ENCODE results near the gene ADGRG6.

The ADGRG6 gene

DNA sequence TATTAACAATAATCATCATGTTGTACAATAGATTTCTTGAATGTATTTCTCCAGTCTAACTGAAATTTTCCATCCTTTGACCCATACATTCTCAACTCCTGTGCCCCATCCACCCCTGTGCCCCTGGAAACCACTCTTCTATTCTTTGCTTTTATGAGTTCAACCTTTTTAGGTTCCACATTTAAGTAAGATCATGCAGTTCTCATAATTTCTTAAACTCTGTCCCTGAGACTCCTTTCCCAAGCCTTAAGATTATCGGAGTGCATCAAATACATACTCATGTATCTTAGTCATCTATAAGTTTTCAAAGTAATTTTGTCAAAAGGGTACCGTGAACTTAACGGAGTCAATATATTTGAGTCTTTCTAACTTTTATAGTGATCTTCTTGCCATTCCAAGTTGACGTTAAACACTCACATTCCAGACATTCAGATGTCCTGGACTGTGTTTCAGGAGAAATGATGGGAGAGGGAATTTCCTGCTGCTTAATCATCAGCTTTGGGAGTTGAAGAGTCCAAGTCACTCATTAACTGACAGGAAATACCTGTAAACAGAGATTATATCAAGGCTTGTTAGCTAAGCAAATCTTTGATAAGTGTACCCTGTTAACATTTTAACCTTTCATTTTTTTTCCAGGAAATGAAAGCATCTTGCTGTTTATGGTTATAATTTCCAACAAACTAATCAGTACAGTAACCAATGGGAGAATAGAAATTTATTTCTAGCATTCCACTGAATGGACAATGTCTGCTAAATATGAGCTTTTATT is 73.3 kb downstream of the ADGRG6 start:
- no peak for DNase-seq

DNA sequence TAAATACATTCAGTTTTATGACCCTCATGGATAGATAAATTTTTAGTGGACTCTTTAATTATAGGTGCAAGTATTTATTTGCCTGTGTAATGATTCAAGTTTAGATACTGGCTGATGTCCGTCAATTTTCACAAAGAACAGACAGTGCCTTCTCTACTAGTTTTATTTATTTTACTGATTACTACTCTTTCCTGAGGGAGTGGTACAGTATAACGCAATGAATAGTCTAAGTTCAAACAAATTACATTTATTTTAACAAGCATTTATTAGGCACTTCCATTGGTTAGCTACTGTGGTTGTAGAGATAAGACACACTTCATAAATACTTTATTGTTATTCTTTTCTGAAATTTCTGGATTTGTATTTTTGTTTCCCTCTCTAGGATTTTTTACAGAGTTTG is 74.3 kb downstream of the ADGRG6 start:
- DNase-seq = no peak

DNA sequence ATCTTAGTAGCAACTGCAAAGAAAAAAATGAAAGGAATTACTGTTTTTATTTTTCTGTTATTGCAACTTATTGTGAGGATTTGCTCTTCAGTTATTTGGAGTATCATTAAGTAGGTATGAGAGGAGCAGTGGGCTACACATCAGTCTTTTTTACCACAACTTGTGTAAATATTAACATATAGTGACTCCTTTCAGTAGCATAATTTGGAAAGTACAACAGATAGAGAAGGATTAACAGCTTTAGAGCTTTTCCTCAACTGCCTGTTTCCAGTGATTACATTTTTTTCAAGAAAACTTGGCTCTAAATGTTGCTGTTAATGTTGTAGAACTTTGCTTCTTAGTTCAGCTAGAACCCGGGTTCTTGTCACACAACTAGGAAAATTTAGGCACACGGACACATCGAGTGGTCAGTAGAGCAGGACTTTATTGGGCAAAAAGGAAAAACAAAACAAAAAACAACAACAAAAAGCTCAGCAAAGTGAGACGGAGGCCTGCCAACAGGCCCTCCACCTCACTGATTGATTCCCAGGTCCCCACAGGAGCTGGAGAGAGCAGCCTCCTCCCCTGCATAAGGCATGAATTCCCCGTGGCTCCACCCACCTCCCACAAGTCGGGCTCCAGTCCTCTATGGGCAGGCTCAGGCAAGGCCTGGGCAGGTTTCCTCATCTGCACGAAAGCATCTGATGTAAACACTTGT is 75.1 kb downstream of the ADGRG6 start:
- DNase-seq = no peak

DNA sequence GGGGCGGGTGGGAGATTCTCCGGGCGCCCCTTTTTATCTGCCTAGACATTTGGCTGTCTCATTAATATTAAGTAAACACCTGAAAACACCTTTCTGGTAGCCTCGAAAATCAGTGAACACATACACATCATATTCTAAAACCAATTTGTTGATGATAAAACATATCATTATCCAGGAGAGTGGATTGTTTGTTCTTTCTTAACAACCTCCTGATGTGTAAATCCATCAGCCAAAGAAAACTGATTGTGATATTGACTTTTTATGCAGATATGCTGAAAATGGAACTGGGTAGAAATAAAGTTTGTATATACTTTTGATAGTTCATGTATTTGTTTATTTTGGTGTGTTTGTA is 75.7 kb downstream of the ADGRG6 start:
- no peak for DNase-seq

DNA sequence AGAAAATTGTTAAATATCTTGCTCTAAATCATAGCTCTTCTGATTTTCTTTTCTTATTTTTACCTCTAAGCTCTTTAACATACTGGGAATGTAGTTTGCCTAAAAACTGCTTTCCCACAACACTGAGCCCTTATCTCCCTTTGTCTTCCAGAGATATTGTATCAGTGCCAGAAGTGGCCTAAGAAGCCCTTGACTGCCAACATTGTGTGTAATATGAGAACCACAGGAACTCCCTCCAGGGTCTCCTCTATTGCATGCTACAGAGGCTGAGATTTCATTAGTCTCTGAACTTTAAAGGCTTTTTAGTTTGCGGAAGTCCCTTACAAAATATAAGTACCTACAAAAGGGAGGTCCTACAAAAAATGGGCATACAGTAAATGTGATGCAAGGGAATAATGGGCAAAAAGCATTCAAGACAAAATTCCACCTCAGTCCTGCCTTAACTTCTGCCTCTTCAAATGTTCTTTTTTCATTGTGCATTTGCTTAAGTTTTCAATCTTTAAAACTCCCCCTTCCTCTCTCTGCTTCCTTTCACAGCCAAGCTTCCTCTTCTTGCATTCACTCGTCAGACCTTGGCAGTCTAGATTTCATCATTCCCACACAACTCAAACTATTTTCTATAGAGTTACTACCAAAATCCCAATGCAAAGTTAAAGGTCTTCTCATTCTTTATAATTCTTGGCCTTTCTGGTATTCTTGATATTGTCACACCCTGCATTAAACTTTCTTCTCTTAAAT is 76.5 kb downstream of the ADGRG6 start:
- no peak for DNase-seq

DNA sequence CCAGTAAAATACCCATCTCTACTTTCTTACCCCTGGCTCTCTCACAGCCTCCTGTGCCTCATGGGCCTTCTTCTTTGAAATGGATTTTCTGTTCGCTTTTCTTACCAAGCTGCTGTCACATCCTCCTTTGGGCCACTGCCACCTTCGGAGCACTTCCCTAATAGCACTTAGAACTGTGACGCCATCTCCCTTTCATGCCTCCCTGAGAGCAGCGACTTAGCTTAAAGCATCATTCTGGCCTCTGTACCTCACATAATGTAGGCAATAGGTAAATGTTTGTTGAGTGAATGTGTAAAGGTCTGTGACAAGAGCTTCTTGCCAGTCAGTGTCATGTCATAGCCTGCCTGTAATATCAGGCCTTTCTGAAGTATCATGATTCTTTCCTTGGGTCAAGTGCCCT is 78.8 kb downstream of the ADGRG6 start:
- no peak for DNase-seq

DNA sequence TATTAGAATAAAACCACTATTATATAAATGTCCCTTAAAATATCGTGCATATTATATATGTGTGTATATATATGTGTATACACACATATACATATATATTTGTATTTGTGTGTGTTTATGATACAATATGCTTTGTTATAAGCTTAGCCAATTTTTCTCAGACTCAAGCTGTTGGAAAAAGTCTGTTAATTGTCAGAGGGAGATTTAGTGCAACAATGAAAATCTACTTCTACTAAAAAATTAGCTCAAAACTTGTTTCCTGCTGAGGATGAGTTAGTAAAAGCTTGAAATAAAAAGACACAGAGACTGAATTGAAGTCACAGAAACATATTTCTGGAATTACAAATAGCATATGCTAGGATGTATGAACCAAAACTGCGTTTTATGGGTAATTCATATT is 79.4 kb downstream of the ADGRG6 start:
- no peak for DNase-seq

DNA sequence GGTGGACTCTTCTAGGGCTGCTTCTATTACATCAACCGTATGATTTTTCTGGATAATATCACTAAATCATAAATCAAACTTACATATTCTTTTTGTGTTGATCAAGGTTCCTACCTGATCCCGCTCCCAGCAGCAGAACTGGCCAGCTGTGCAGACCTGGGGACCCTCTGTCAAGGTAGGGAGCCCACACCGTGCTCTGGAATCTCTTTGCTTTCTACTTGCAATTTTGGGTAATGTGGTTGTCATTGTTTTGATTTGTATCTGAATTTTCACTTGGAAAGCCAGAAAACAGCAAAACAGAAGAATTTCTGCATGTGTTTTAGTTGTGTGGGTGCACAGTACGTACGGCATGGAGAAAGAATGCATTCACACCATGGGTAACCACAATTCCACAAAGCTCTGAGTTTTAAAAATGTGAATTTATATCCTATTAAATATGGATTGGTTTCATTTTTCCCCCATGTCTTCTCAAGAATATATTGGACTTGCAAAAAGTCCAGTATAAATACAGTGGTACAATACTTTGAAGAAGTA is 80.1 kb downstream of the ADGRG6 start:
- DNase-seq = no peak

DNA sequence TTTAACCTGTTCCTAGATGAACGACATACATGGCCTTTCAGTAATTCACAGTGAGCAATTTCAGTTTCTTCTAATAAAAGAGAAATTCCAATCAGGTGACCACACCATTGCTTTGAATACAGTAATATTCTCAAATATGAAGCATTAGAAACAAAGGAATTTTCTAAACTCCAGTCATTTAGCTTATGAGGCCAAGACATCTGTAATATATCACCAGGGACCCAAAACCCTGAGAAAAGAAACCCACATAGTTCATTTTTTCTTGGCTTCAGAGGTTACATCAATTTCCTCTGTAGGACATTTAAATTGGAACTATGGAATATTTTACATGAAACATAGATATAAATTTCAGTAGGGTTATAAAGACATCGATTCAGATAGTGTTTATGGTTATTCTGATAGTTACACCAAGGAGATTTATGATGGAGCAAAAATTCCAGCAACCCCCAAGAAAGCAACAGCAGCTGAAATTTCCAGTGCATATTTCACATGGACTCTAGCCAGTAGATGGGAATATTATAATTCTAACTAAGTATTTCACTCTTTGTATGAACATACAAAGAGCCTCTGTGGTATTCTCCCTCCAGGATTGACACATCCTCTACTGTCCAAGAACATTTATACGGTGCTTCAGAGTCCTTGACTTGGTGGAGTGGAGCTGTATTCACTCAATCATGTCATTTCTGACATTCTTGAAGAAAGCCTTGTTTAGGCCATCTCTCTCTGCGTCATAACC is 82.9 kb downstream of the ADGRG6 start:
- no peak for DNase-seq

DNA sequence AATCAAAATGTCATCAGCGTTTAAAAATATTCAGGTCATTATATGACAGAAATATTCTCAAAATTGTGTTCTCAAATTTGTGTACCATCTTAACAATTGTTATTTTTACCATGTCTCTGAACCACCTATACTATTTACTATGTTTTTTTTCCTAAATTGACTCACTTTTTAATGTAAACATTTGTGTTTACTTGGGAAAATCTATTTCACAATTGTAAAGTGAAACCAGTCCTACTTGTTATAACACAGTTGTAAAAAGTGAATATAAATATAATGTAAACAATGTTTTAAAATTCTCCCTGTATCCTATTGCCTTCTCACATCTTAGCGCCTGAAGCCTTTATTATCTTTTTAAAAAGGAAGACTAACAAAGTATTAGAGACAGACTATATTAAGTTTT is 83.5 kb downstream of the ADGRG6 start:
- DNase-seq = no peak

DNA sequence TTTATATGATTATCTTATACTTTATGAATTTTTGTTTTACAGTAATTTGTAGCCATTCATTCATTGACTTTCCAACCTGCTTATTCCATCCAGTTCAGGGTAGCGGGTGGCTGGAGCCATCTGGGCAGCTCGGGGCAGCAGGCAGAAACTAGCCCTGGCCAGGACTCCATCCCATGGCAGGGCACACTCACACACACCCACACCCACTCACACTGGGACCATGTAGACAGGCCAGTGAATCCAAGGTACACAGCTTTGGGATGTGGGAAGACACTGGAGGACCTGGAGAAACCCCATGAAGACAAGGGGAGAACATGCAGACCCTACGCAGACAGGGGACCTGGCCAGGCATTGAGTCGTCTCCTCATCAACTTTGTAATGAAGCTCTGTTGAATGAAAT is 84.8 kb downstream of the ADGRG6 start:
- DNase-seq = no peak

DNA sequence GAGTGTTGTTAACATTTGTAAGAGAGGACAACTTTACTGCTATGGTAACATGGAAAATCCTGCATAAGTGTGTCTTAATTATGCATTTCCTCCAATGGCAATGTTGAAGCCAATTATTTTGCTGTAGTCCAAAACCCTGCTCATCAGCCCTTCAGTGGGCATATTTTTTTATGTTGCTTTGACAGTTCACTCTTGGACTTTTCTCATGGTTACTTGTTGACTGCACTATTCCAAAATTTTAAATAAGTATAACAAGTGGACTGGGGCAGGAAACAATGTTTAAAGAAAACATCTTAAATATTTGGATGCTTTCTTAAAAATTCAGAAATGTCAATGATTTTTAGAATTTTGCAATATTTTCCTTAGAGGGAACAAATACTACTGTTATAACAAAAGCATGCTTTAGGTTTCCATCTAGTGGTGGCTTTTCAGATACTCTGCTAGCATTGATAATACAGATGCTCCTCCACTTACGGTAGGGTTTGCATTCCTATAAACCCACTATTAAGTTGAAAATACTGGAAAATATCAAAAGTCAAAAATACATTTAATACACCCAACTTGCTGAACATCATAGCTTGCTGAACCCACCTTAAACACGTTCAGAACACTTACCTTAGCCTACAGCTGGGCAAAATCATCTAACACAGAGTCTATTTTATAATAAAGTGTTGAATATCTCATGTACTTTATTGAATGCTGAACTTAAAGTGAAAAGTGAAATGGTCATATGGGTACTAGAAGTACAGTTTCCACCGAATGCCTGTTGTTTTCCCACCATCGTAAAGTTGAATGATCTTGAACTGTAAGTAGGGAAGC is 86.4 kb downstream of the ADGRG6 start:
- DNase-seq = peak in 1 of 58 donors; percentile 61

DNA sequence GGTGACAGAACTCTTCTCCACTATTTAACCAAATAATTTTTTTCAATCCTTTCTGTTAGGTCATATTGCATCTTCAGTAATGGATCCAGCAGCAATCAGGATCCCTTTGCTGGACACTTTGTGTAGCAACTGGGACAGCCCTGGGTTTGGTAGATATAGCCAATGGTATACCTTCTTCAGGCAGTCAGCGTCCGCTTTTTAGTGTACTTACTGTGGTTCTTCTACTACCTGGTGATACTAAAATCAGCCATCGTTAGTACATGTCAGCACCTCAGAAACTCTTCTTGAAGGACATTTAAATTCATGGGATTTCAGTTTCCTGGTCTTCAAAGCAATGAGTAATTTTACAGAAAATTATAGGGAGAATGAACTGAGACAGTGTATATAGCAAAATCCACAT is 93.5 kb downstream of the ADGRG6 start:
- no peak for DNase-seq

DNA sequence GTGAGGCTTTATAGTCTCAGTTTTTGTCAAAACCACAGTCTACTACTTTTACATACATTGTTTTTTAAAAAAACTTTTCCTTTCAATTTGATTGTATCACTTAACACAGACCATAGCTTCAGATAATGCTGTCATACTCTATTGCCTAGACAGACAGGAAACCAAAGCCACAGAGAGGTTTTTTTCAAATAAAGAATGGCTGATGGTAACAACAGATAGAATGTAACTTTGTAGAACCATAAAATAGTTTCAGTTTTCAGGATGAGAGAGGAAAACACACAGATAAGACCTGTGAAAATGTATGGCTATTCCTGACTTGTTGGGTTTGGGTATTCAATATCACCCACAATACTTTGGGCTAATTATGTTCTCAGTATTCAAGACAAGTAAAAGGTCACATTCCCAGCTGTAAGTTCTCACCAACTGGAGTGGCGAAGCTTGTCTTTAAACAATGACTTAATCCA is 94.0 kb downstream of the ADGRG6 start:
- DNase-seq = no peak

DNA sequence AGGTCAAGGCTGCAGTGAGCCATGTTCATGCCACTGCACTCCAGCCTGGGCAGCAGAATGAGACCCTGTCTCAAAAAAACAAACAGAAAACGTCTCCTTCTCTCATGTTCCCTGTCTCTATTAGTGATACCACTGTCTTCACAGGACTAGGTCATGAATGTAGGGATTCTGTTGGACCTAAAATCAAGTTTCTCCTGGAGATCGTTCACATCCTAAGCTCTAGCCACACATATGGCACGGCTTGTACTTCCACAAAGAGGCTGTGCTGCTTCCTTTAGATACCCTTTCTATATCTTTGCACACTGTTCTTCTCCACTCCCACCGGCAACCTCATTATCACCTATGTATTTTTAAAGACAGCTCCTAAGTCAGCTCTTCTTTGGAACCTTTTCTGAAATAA is 96.5 kb downstream of the ADGRG6 start:
- DNase-seq = no peak

DNA sequence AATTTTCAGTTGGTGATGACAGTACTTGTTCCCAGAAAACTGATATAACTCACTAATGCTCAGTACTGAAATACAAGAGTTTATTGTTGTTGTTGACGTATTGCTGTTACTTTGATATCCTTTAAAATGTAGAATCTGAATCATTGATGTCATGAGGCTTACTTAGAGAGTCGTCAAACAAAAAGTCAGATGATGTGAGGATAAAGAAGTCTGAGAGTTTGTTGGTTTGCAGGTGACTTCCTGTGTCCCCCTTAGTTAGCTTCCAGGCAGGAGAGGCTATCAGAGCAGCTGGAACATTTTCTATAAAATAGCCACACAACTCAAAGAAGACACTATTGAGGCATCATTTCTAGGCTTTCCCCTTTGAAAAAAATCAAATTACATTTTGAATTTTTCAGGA is 97.9 kb downstream of the ADGRG6 start:
- no peak for DNase-seq

DNA sequence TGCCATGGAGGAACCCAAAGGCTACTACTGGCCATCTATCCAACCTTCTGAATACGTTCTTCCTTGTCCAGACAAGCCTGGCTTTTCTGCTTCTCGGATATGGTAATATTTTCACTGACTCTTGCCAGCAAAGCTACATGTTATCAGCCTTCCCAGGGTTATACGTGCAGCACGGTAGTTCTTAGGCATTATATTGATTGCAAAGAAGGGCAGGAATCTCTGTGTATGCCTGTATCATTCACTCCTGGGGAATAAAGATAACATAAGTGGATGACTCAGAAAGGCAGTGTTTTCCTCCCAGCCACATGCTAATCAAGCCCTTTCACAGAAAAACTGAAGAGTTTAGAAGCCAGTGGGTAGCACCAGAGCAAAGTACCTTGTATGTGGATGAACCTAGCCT is 98.7 kb downstream of the ADGRG6 start:
- no peak for DNase-seq

DNA sequence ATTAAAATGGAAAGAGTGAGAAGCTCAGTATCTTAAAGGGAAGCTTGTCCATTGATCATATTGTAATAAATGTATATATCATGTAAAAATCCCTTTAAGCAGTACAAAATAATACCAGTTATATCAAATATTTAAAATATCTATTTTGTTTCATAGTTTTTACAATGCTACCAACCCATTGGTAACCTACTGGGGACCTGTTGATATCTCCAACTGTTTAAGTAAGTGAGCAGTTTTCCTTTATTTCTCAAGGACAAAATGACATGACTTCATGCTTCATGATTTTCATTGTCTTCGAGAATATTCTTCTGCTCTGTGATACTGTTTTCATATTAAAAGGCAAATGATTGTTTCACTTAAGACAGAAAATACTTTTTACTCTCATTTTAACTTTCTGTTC is 100.0 kb downstream of the ADGRG6 start:
- no peak for DNase-seq

DNA sequence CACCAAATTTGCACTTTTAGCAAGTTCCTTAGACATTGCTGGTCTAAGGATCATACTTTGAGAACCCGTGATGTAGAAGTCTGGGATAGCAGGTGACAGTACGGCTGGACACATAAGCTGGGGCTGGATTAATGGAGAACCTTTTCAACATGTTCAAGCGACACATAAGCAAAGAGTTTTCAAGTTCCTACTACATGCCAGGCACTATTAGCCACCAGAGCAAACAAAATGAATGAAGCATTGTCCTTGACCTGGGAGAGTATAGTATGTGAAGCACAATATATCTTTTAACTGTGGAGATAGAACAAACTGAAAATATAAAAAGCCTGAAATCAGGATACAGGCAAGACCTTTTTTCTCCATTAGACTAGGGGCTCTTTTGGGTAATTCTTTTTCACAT is 102.9 kb downstream of the ADGRG6 start:
- DNase-seq = no peak

DNA sequence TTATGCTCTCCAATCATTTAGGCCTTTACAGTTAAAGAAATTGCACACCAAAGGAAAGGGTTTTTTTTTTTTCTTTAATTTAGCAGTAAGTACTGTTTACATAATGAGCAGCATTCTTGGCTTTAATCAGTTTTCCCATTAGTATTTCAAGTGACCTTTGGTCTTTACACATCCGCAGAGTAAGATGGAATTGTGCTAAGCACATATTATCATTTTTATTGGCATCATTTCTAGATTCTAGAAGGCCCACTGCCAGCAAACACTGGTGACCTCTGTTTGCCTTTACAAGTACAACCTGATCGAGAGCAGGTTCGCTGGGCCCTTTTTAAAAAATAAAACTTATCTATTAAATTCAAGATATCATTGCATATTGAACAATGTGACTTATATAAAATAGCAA is 104.3 kb downstream of the ADGRG6 start:
- no peak for DNase-seq
